Germinal center (tissue), 1 donor: ENCODE results near the gene PDE4C.
"Not testable (repeated sequence)": the region's sequence is repeated elsewhere in the genome, so short reads cannot be mapped to it uniquely, and the experiment has no call there.

Experiments
- DNase-seq: peaks from one replicate; pipeline ENCODE4 v3.0.0; 2012; ENCODE audit warnings: mixed read lengths, low spot score

Gene PDE4C

GRCh38 chr19:18223860-18224524, 2.2 kb downstream of the PDE4C start:
- peak; percentile 71 for DNase-seq

GRCh38 chr19:18221815-18222725, 4.2 kb downstream of the PDE4C start:
- DNase-seq = no peak

- DNase-seq = no peak
These were observed 5.5 kb downstream of the PDE4C start for GRCh38 chr19:18220632-18221275.

GRCh38 chr19:18219911-18220631, 6.2 kb downstream of the PDE4C start:
- no peak for DNase-seq

- no peak for DNase-seq
These were observed 7.6 kb downstream of the PDE4C start for GRCh38 chr19:18218600-18218999.

GRCh38 chr19:18218159-18218558, 8.1 kb downstream of the PDE4C start:
- DNase-seq = no peak

GRCh38 chr19:18216789-18217188, 9.4 kb downstream of the PDE4C start:
- no peak for DNase-seq

GRCh38 chr19:18214779-18215433, 11.3 kb downstream of the PDE4C start:
- DNase-seq = no peak

- DNase-seq = no peak
These were observed 14.6 kb downstream of the PDE4C start for GRCh38 chr19:18211683-18212082.

GRCh38 chr19:18209912-18210311, 16.3 kb downstream of the PDE4C start:
- DNase-seq = not testable (repeated sequence)

- peak; percentile 60 for DNase-seq
These were observed 17.9 kb downstream of the PDE4C start for GRCh38 chr19:18208098-18208951.

- DNase-seq = no peak
These were observed 20.2 kb downstream of the PDE4C start for GRCh38 chr19:18206018-18206417.

GRCh38 chr19:18205200-18205892, 20.9 kb downstream of the PDE4C start:
- DNase-seq = peak; percentile 74

GRCh38 chr19:18204394-18205199, 21.6 kb downstream of the PDE4C start:
- DNase-seq = no peak

- DNase-seq = peak; percentile 97
These were observed 22.3 kb downstream of the PDE4C start, which contains the start of gene RAB3A for GRCh38 chr19:18203863-18204393. RAB3A (minus strand) TSS chr19:18204042; CDS start chr19:18202740, 1,302 bp downstream.

GRCh38 chr19:18203408-18203862, 22.8 kb downstream of the PDE4C start:
- no peak for DNase-seq

- DNase-seq = peak; percentile 19
These were observed 23.3 kb downstream of the PDE4C start for GRCh38 chr19:18202778-18203407.

- no peak for DNase-seq
These were observed 23.9 kb downstream of the PDE4C start for GRCh38 chr19:18202397-18202777.
